Measurements from ENCODE around the gene ADAMTS19. TPM values are rescaled to one million over a fixed set of nuclear protein-coding genes. Genes with fewer than 3 reads are reported as not detected.

The ADAMTS19 gene
- total and polyA plus RNA-seq, 11 donors = 0.16 to 1.2 (median 0.53) TPM; not detected in 3

GRCh38 chr5:129748913-129749880, 289.1 kb downstream of the ADAMTS19 start:
- no peaks in the 10 kb centered on the region for H3K27me3 ChIP-seq
- no peak overlapping the region for H3K27ac ChIP-seq
- TF ChIP-seq, protein P1, sequence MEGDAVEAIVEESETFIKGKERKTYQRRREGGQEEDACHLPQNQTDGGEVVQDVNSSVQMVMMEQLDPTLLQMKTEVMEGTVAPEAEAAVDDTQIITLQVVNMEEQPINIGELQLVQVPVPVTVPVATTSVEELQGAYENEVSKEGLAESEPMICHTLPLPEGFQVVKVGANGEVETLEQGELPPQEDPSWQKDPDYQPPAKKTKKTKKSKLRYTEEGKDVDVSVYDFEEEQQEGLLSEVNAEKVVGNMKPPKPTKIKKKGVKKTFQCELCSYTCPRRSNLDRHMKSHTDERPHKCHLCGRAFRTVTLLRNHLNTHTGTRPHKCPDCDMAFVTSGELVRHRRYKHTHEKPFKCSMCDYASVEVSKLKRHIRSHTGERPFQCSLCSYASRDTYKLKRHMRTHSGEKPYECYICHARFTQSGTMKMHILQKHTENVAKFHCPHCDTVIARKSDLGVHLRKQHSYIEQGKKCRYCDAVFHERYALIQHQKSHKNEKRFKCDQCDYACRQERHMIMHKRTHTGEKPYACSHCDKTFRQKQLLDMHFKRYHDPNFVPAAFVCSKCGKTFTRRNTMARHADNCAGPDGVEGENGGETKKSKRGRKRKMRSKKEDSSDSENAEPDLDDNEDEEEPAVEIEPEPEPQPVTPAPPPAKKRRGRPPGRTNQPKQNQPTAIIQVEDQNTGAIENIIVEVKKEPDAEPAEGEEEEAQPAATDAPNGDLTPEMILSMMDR (IDR thresholded peaks at IDR 0.05) = no peak
- H3K36me3 ChIP-seq = no peaks in the 10 kb centered on the region
- 87 to 92% (median 90%) methylated on average over 1 of the region's 1 CpG for WGBS, 4 donors
- no peaks in the 10 kb centered on the region for H3K4me1 ChIP-seq
- DNase-seq (no peak), ATAC-seq (no peak)
- H3K4me3 ChIP-seq = no peak overlapping the region
- H3K9me3 ChIP-seq = no peaks in the 10 kb centered on the region
- intact Hi-C loops (cut with DNase I) = no loop called here

DNA sequence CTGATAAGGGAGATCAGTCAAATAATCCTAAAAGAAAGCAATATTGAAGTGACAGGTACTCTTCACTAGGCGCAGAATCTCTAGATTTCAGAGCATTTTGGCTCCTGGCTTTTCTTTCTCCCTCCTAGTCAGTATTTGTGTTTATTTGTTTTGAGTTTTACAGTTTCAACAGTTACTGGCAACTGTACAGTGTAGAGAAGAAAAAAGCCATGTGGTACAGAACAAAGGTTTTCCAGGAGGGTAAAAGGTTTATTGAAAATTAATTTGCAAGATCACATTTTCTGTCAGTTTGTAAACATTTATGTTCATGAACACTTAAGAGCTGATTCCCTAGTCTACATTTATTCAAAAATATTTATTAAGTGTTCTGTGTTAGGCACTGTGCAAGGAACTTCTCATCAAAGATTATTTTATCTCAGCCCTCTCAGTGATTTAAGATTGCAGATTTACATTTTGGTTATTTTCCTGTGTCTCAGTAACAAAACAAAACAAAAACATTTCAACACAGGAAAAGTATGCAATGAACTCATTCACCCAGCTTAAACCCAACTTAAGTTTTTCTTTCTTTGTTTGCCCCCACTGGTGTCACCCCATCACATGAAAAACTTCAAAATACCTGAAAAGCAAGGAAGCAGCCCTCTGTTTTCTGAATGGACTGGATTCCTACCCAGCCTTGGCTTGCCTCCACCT, 300.7 kb downstream of the ADAMTS19 start:
- Histone ChIP-seq H3K27ac (no peak overlapping the region), H3K36me3 (no peaks in the 10 kb centered on the region), H3K9me3 (no peaks in the 10 kb centered on the region), H3K4me1 (no peaks in the 10 kb centered on the region), H3K27me3 (no peaks in the 10 kb centered on the region), H3K4me3 (no peak overlapping the region)
- TF ChIP-seq, protein P1 (IDR thresholded peaks at IDR 0.05) = no peak
- no peak for TF ChIP-seq POLR2A (IDR thresholded peaks at IDR 0.05)
- no peak for DNase-seq
- ATAC-seq = no peak
- WGBS, 4 donors = 91 to 98% (median 95%) methylated on average over 1 of the region's 1 CpG
- intact Hi-C loops (cut with DNase I) = loop anchor here in 4 of 10 donors (10.0 kb wide), 7 partner anchors 96 to 1546 kb away; partner anchors contain the start of gene ADAMTS19 (in 1 of the 4)

GRCh38 chr5:129763651-129764050, 303.6 kb downstream of the ADAMTS19 start:
- no peak overlapping the region for H3K4me3 ChIP-seq
- H3K9me3 ChIP-seq = no peaks in the 10 kb centered on the region
- no peak for TF ChIP-seq POLR2A (IDR thresholded peaks at IDR 0.05)
- TF ChIP-seq, protein P1 (IDR thresholded peaks at IDR 0.05) = no peak
- H3K4me1 ChIP-seq = no peaks in the 10 kb centered on the region
- H3K27me3 ChIP-seq = no peaks in the 10 kb centered on the region
- 93 to 97% (median 95%) methylated on average over 1 of the region's 1 CpG for WGBS, 4 donors
- DNase-seq (no peak), ATAC-seq (no peak)
- no peak overlapping the region for H3K27ac ChIP-seq
- intact Hi-C loops (cut with DNase I) = loop anchor here in 4 of 10 donors (10.0 kb wide), 7 partner anchors 99 to 1549 kb away; partner anchors contain the start of gene ADAMTS19 (in 1 of the 4)
- H3K36me3 ChIP-seq = no peaks in the 10 kb centered on the region

DNA sequence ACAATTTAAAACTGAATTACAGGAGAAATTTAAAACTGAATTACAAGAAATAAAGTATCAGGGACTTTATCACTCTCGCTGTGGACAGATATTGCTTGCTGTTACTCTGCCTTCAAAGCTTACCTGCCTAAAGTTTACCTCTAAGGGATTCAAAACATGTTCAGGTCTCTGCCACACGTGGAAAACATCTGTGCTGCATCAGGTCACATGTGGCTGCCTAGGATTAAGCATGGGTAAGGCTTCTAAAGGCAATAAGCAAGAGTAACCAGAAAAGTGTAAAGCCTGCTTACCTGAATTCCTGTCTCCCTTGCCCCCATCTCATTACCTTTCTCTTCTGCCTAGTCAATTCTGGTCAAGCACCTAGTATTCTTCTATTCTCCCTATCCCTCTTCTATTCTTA, 306.7 kb downstream of the ADAMTS19 start:
- no peak overlapping the region for H3K27ac ChIP-seq
- intact Hi-C loops (cut with DNase I) = loop anchor here (5.0 to 10.0 kb wide), 11 partner anchors 102 to 1554 kb away; partner anchors contain the start of gene ADAMTS19 (in 1 of the 10)
- ATAC-seq (no peak), DNase-seq (no peak)
- no peak overlapping the region for H3K4me3 ChIP-seq
- TF ChIP-seq POLR2A (IDR thresholded peaks at IDR 0.05) = no peak
- TF ChIP-seq, protein P1 (IDR thresholded peaks at IDR 0.05) = no peak
- H3K9me3 ChIP-seq = no peaks in the 10 kb centered on the region
- no peaks in the 10 kb centered on the region for H3K27me3 ChIP-seq
- WGBS, 4 donors = 77 to 85% (median 84%) methylated on average over 2 of the region's 2 CpGs
- H3K4me1 ChIP-seq = no peaks in the 10 kb centered on the region
- H3K36me3 ChIP-seq = no peaks in the 10 kb centered on the region

All from heart left ventricle (tissue), 16 donors.